Mesenchymal stem cell (in vitro differentiated cells and primary cell): ENCODE results near the gene CFAP54.

Experiments used
- DNase-seq: peaks from one replicate; pipeline ENCODE4 v3.0.0-alpha.2; 2013
- H2AFZ ChIP-seq: one replicate; pipeline ENCODE4 v1.6.1; 2013; ENCODE audit warnings: low read depth, mild to moderate bottlenecking, control low read depth, inconsistent platforms, low read length, moderate library complexity
- H2AK5ac ChIP-seq: 2 replicates; pipeline ENCODE4 v1.6.1; 2013; ENCODE audit warnings: low read length, moderate library complexity, mild to moderate bottlenecking, inconsistent platforms; ENCODE audit not compliant: severe bottlenecking
- H2BK120ac ChIP-seq: one replicate; pipeline ENCODE4 v1.6.1; 2013; ENCODE audit warnings: low read depth, mild to moderate bottlenecking, inconsistent platforms, low read length, moderate library complexity
- H2BK12ac ChIP-seq, 2 experiments: one replicate each; pipeline ENCODE4 v1.6.1; 2013; ENCODE audit warnings: inconsistent platforms in 2 of 2, low read length in 2 of 2, mild to moderate bottlenecking in 2 of 2, moderate library complexity in 2 of 2, control low read depth in 1 of 2
- H2BK15ac ChIP-seq: one replicate; pipeline ENCODE4 v1.6.1; 2013; ENCODE audit warnings: mild to moderate bottlenecking, low read depth, inconsistent platforms; ENCODE audit not compliant: poor library complexity, severe bottlenecking
- H2BK5ac ChIP-seq: 2 replicates; pipeline ENCODE4 v1.6.1; 2013; ENCODE audit warnings: low read depth, mild to moderate bottlenecking, low read length, control low read depth, inconsistent platforms; ENCODE audit not compliant: poor library complexity, severe bottlenecking
- H3K14ac ChIP-seq, 2 experiments: one replicate each; pipeline ENCODE4 v1.6.1; 2013; ENCODE audit warnings: inconsistent platforms in 2 of 2, low read length in 2 of 2, control low read depth in 1 of 2, mild to moderate bottlenecking in 1 of 2, moderate library complexity in 1 of 2
- H3K18ac ChIP-seq, 2 experiments: one replicate each; pipeline ENCODE4 v1.6.1; 2013; ENCODE audit warnings: inconsistent platforms in 2 of 2, low read length in 2 of 2, control low read depth in 1 of 2, low read depth in 1 of 2, mild to moderate bottlenecking in 1 of 2
- H3K23ac ChIP-seq, 2 experiments: one replicate each; pipeline ENCODE4 v1.6.1; 2013; ENCODE audit warnings: inconsistent platforms in 2 of 2, low read length in 2 of 2, mild to moderate bottlenecking in 2 of 2, moderate library complexity in 2 of 2, control low read depth in 1 of 2
- H3K27ac ChIP-seq: 2 replicates; pipeline ENCODE4 v1.5.1; 2013; ENCODE audit warnings: mild to moderate bottlenecking, moderate library complexity, low read length, control low read depth, inconsistent platforms; ENCODE audit not compliant: poor library complexity, severe bottlenecking
- H3K27me3 ChIP-seq, 2 experiments: 2 replicates each; pipeline versions ENCODE4 v1.6.1 to v1.7.0; 2013; ENCODE audit warnings: low read length in 2 of 2, mild to moderate bottlenecking in 2 of 2, moderate library complexity in 2 of 2, control low read depth in 1 of 2, inconsistent platforms in 1 of 2; ENCODE audit not compliant: control insufficient read depth in 1 of 2, insufficient read depth in 1 of 2
- H3K36me3 ChIP-seq, 2 experiments: 2 replicates each; pipeline versions ENCODE4 v1.6.1 to v1.7.0; 2013; ENCODE audit warnings: low read length in 2 of 2, control low read depth in 1 of 2, inconsistent platforms in 1 of 2, low read depth in 1 of 2, mild to moderate bottlenecking in 1 of 2; ENCODE audit not compliant: insufficient read depth in 2 of 2, control insufficient read depth in 1 of 2
- H3K4ac ChIP-seq, 2 experiments: one replicate each; pipeline ENCODE4 v1.6.1; 2013; ENCODE audit warnings: inconsistent platforms in 2 of 2, low read length in 2 of 2, mild to moderate bottlenecking in 2 of 2, moderate library complexity in 2 of 2, control low read depth in 1 of 2, low read depth in 1 of 2
- H3K4me1 ChIP-seq: 2 replicates; pipeline ENCODE4 v1.6.1; 2013; ENCODE audit warnings: low read depth, low read length, control low read depth; ENCODE audit not compliant: control insufficient read depth, insufficient read depth
- H3K4me2 ChIP-seq: 2 replicates; pipeline ENCODE4 v1.6.1; 2013; ENCODE audit warnings: low read length, mild to moderate bottlenecking, inconsistent platforms; ENCODE audit not compliant: poor library complexity, severe bottlenecking
- H3K4me3 ChIP-seq, 2 experiments: 2 replicates each; pipeline versions ENCODE4 v1.5.1 to v1.7.0; 2013; ENCODE audit warnings: low read length in 2 of 2, mild to moderate bottlenecking in 2 of 2, control low read depth in 1 of 2, low read depth in 1 of 2; ENCODE audit not compliant: insufficient read depth in 1 of 2
- H3K79me1 ChIP-seq: replicated peaks from 2 replicates; pipeline ENCODE4 v1.6.1; 2013; ENCODE audit warnings: mild to moderate bottlenecking, control low read depth, low read length, inconsistent platforms; ENCODE audit not compliant: poor library complexity, severe bottlenecking
- H3K9ac ChIP-seq: 2 replicates; pipeline ENCODE4 v1.7.0; 2013; ENCODE audit warnings: mild to moderate bottlenecking, low read length, moderate library complexity
- H3K9me3 ChIP-seq: 2 replicates; pipeline ENCODE4 v1.7.0; 2013; ENCODE audit warnings: mild to moderate bottlenecking, low read length; ENCODE audit not compliant: control insufficient read depth
- H4K8ac ChIP-seq: one replicate; pipeline ENCODE4 v1.6.1; 2013; ENCODE audit warnings: inconsistent platforms, mild to moderate bottlenecking, low read length, moderate library complexity
- H4K91ac ChIP-seq: one replicate; pipeline ENCODE4 v1.6.1; 2013; ENCODE audit warnings: mild to moderate bottlenecking, low read length, inconsistent platforms
- WGBS: methylation state at CpG from one replicate; pipeline ENCODE4 v1.1.7; 2013; ENCODE audit warnings: mixed read lengths; 5-methylcytosine and 5-hydroxymethylcytosine counted together

The CFAP54 gene

GRCh38 chr12:96495841-96496545 lies 6.6 kb downstream of the CFAP54 start:
- Histone ChIP-seq H3K4me2 (no peak overlapping the region), H2BK5ac (no peak overlapping the region), H3K9ac (no peak overlapping the region), H3K4me3 (no peak overlapping the region), H3K4ac (no peak overlapping the region), H4K8ac (no peak overlapping the region), H2AK5ac (no peak overlapping the region), H2BK15ac (no peak overlapping the region), H3K27ac (no peak overlapping the region), H2BK120ac (no peak overlapping the region), H3K14ac (no peak overlapping the region), H3K23ac (no peak overlapping the region), H3K79me1 (no peaks in the 10 kb centered on the region), H4K91ac (no peak overlapping the region), H3K27me3 (no peaks in the 10 kb centered on the region), H2BK12ac (no peak overlapping the region), H3K18ac (no peak overlapping the region), H3K36me3 (no peaks in the 10 kb centered on the region), H2AFZ (no peak overlapping the region), H3K4me1 (peaks cover under 1% of the 10 kb centered on the region), H3K9me3 (no peaks in the 10 kb centered on the region)
- DNase-seq: no peak
- WGBS: no CpG with 5 or more reads among the region's 2 CpGs

GRCh38 chr12:96496944-96497343 lies 7.6 kb downstream of the CFAP54 start:
- H4K91ac ChIP-seq: no peak overlapping the region
- DNase-seq: no peak
- no peak overlapping the region for H3K4ac ChIP-seq
- no peak overlapping the region for H3K4me3 ChIP-seq
- no peak overlapping the region for H2BK12ac ChIP-seq
- no peaks in the 10 kb centered on the region for H3K9me3 ChIP-seq
- no peak overlapping the region for H3K23ac ChIP-seq
- no peak overlapping the region for H3K14ac ChIP-seq
- H3K4me2 ChIP-seq: no peak overlapping the region
- no peak overlapping the region for H3K18ac ChIP-seq
- H2AFZ ChIP-seq: no peak overlapping the region
- 100% methylated on average over 1 of the region's 1 CpG for WGBS
- no peak overlapping the region for H3K9ac ChIP-seq
- H3K4me1 ChIP-seq: peaks cover 4% of the 10 kb centered on the region
- H4K8ac ChIP-seq: no peak overlapping the region
- H3K27me3 ChIP-seq: no peaks in the 10 kb centered on the region
- no peaks in the 10 kb centered on the region for H3K36me3 ChIP-seq
- H2BK5ac ChIP-seq: no peak overlapping the region
- H2BK15ac ChIP-seq: no peak overlapping the region
- no peak overlapping the region for H2AK5ac ChIP-seq
- H3K79me1 ChIP-seq: no peaks in the 10 kb centered on the region
- H2BK120ac ChIP-seq: no peak overlapping the region
- H3K27ac ChIP-seq: no peak overlapping the region

GRCh38 chr12:96497855-96498254 lies 8.5 kb downstream of the CFAP54 start:
- no peak overlapping the region for H3K27ac ChIP-seq
- H3K4me1 ChIP-seq: peaks cover 6% of the 10 kb centered on the region
- H2BK15ac ChIP-seq: no peak overlapping the region
- H2BK12ac ChIP-seq: no peak overlapping the region
- WGBS: 100% methylated on average over 1 of the region's 2 CpGs
- H3K4me3 ChIP-seq: no peak overlapping the region
- H2AK5ac ChIP-seq: no peak overlapping the region
- no peaks in the 10 kb centered on the region for H3K27me3 ChIP-seq
- no peaks in the 10 kb centered on the region for H3K79me1 ChIP-seq
- H2AFZ ChIP-seq: no peak overlapping the region
- H4K8ac ChIP-seq: no peak overlapping the region
- no peak for DNase-seq
- H3K14ac ChIP-seq: no peak overlapping the region
- no peak overlapping the region for H3K4me2 ChIP-seq
- H4K91ac ChIP-seq: no peak overlapping the region
- no peak overlapping the region for H3K18ac ChIP-seq
- H3K36me3 ChIP-seq: no peaks in the 10 kb centered on the region
- H3K23ac ChIP-seq: no peak overlapping the region
- no peak overlapping the region for H3K4ac ChIP-seq
- no peak overlapping the region for H2BK5ac ChIP-seq
- no peak overlapping the region for H3K9ac ChIP-seq
- no peak overlapping the region for H2BK120ac ChIP-seq
- no peaks in the 10 kb centered on the region for H3K9me3 ChIP-seq

GRCh38 chr12:96500693-96501092 lies 11.3 kb downstream of the CFAP54 start:
- Histone ChIP-seq H4K8ac (no peak overlapping the region), H3K9ac (peak overlapping the region; percentile 46), H4K91ac (no peak overlapping the region), H3K9me3 (no peaks in the 10 kb centered on the region), H2BK5ac (no peak overlapping the region), H3K18ac (no peak overlapping the region), H3K14ac (no peak overlapping the region), H3K4me3 (no peak overlapping the region), H2BK12ac (no peak overlapping the region), H3K79me1 (no peaks in the 10 kb centered on the region), H2AK5ac (no peak overlapping the region), H3K23ac (no peak overlapping the region), H2BK120ac (no peak overlapping the region), H2BK15ac (no peak overlapping the region), H3K4me2 (no peak overlapping the region), H3K27me3 (no peaks in the 10 kb centered on the region), H3K4ac (no peak overlapping the region), H3K4me1 (peaks cover 6% of the 10 kb centered on the region), H2AFZ (no peak overlapping the region), H3K27ac (peak overlapping the region; percentile 97), H3K36me3 (no peaks in the 10 kb centered on the region)
- no peak for DNase-seq
- 100% methylated on average over 2 of the region's 3 CpGs for WGBS
